GM21529 (cell line): ENCODE measurements around the gene TNPO1.

Experiments used
- ATAC-seq: cut with Tn5 transposase; IDR thresholded peaks from one replicate; pipeline ENCODE4 v1.9.1; 2021; ENCODE audit not compliant: unreplicated experiment

The TNPO1 gene

GRCh38 chr5:72817671-72818266, 1.3 kb downstream of the TNPO1 start:
- no peak for ATAC-seq

- ATAC-seq, result peak; percentile 25
These were observed 2.5 kb downstream of the TNPO1 start for GRCh38 chr5:72818866-72819534.

GRCh38 chr5:72821776-72822175, 5.3 kb downstream of the TNPO1 start:
- no peak for ATAC-seq

- ATAC-seq, result no peak
These were observed 6.5 kb downstream of the TNPO1 start for GRCh38 chr5:72822944-72823343.

- no peak for ATAC-seq
These were observed 13.2 kb downstream of the TNPO1 start for GRCh38 chr5:72829707-72830106.

GRCh38 chr5:72830362-72830761, 13.9 kb downstream of the TNPO1 start:
- no peak for ATAC-seq

GRCh38 chr5:72831685-72832084, 15.2 kb downstream of the TNPO1 start:
- no peak for ATAC-seq

- no peak for ATAC-seq
These were observed 18.5 kb downstream of the TNPO1 start for GRCh38 chr5:72834924-72835323.

- ATAC-seq, result no peak
These were observed 19.2 kb downstream of the TNPO1 start for GRCh38 chr5:72835633-72836032.

GRCh38 chr5:72836810-72837209, 20.3 kb downstream of the TNPO1 start:
- ATAC-seq, result no peak

- ATAC-seq, result no peak
These were observed 21.1 kb downstream of the TNPO1 start for GRCh38 chr5:72837524-72838096.

- no peak for ATAC-seq
These were observed 23.6 kb downstream of the TNPO1 start for GRCh38 chr5:72840041-72840440.

GRCh38 chr5:72841756-72842535, 25.5 kb downstream of the TNPO1 start:
- no peak for ATAC-seq

GRCh38 chr5:72842816-72843215, 26.4 kb downstream of the TNPO1 start:
- ATAC-seq, result no peak

- ATAC-seq, result no peak
These were observed 27.8 kb downstream of the TNPO1 start for GRCh38 chr5:72844218-72844603.

GRCh38 chr5:72845889-72846288, 29.4 kb downstream of the TNPO1 start:
- no peak for ATAC-seq

- ATAC-seq, result no peak
These were observed 30.0 kb downstream of the TNPO1 start for GRCh38 chr5:72846483-72846882.

- no peak for ATAC-seq
These were observed 31.0 kb downstream of the TNPO1 start for GRCh38 chr5:72847439-72847838.

GRCh38 chr5:72847989-72848473, 31.6 kb downstream of the TNPO1 start:
- peak; percentile 83 for ATAC-seq

GRCh38 chr5:72848474-72849428, 32.3 kb downstream of the TNPO1 start:
- peak; percentile 52 for ATAC-seq

- no peak for ATAC-seq
These were observed 33.1 kb downstream of the TNPO1 start for GRCh38 chr5:72849546-72849945.
